Sigmoid colon (tissue), 4 donors: ENCODE measurements around the gene ACAP2.

ENCODE experiments used
- POLR2A ChIP-seq, 2 donors: fragments of 450-650 bp; IDR thresholded peaks; one replicate each; pipeline ENCODE4 v1.6.1; 2016; ENCODE audit warnings: antibody characterized with exemption in 2 of 2, mild to moderate bottlenecking in 2 of 2, moderate library complexity in 2 of 2
- POLR2AphosphoS5 ChIP-seq, 4 donors: sonication (generic); formaldehyde crosslinking; IDR thresholded peaks; one replicate each; pipeline ENCODE4 v1.6.1; 2017; ENCODE audit warnings: antibody characterized with exemption in 4 of 4
- TF ChIP-seq, protein P1 (sequence below), 4 experiments: fragments of 450-650 bp in 3 of 4; fragments of 200-600 bp in 1 of 4; IDR thresholded peaks; one replicate each; pipeline ENCODE4 v1.5.1; 2016 to 2019; ENCODE audit warnings: antibody characterized with exemption in 4 of 4, mild to moderate bottlenecking in 3 of 4, moderate library complexity in 2 of 4

DNA sequence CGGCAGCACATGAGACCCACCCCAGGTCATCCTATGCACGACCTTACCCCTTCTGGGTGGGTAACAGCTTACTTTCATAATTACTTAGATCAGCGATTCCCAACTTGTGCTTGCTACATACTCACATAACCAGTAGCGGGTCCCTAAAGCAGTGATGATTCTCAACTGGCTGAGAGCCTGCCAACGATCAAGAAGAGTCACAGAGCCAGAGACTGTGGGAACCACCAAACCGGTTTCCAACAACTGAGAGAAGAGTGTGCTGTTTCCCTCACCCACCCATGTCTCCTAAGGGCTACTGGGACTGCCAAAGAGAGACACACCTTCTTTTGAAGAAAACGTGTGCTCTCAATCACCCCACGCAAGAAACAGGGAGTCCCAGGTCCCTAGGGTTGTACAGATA lies 159.9 kb downstream of the ACAP2 start:
- TF ChIP-seq, protein P1, sequence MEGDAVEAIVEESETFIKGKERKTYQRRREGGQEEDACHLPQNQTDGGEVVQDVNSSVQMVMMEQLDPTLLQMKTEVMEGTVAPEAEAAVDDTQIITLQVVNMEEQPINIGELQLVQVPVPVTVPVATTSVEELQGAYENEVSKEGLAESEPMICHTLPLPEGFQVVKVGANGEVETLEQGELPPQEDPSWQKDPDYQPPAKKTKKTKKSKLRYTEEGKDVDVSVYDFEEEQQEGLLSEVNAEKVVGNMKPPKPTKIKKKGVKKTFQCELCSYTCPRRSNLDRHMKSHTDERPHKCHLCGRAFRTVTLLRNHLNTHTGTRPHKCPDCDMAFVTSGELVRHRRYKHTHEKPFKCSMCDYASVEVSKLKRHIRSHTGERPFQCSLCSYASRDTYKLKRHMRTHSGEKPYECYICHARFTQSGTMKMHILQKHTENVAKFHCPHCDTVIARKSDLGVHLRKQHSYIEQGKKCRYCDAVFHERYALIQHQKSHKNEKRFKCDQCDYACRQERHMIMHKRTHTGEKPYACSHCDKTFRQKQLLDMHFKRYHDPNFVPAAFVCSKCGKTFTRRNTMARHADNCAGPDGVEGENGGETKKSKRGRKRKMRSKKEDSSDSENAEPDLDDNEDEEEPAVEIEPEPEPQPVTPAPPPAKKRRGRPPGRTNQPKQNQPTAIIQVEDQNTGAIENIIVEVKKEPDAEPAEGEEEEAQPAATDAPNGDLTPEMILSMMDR (IDR thresholded peaks at IDR 0.05) = no peak
- TF ChIP-seq POLR2A (IDR thresholded peaks at IDR 0.05) (no peak), POLR2AphosphoS5 (IDR thresholded peaks at IDR 0.05) (no peak)
